Liver (tissue), 9 donors: ENCODE results near the gene TRPM2. TPM values are rescaled to one million over a fixed set of nuclear protein-coding genes. Genes with fewer than 3 reads are reported as not detected.

Experiments
- DNase-seq: peaks from one replicate; pipeline ENCODE4 v3.0.0-alpha.2; 2017; ENCODE audit warnings: low spot score
- H3K27ac ChIP-seq, 2 donors: one replicate each; pipeline ENCODE4 v1.7.0; 2013; ENCODE audit warnings: inconsistent platforms in 2 of 2, low read length in 2 of 2, control low read depth in 1 of 2, low read depth in 1 of 2, mild to moderate bottlenecking in 1 of 2
- H3K27me3 ChIP-seq, 4 donors: one replicate each; pipeline versions ENCODE4 v1.6.1 to v1.7.0; 2013; ENCODE audit warnings: low read length in 3 of 4, inconsistent platforms in 1 of 4, mild to moderate bottlenecking in 1 of 4, moderate library complexity in 1 of 4; ENCODE audit not compliant: control insufficient read depth in 4 of 4, insufficient read depth in 4 of 4
- H3K36me3 ChIP-seq, 4 donors: one replicate each; pipeline versions ENCODE4 v1.6.1 to v1.7.0; 2013; ENCODE audit warnings: low read length in 3 of 4, mild to moderate bottlenecking in 3 of 4, low read depth in 1 of 4, moderate library complexity in 1 of 4; ENCODE audit not compliant: control insufficient read depth in 4 of 4, insufficient read depth in 3 of 4
- H3K4me1 ChIP-seq, 4 donors: one replicate each; pipeline versions ENCODE4 v1.6.1 to v1.7.0; 2013; ENCODE audit warnings: low read length in 3 of 4, mild to moderate bottlenecking in 3 of 4, moderate library complexity in 1 of 4; ENCODE audit not compliant: control insufficient read depth in 4 of 4, insufficient read depth in 4 of 4
- H3K4me3 ChIP-seq, 3 donors: one replicate each; pipeline versions ENCODE4 v1.6.1 to v1.7.0; 2013; ENCODE audit warnings: low read length in 3 of 3, control low read depth in 1 of 3, low read depth in 1 of 3, mild to moderate bottlenecking in 1 of 3
- H3K9ac ChIP-seq, 2 donors: one replicate each; pipeline ENCODE4 v1.7.0; 2013; ENCODE audit warnings: low read length in 2 of 2, mild to moderate bottlenecking in 2 of 2, moderate library complexity in 2 of 2, control low read depth in 1 of 2, low read depth in 1 of 2
- H3K9me3 ChIP-seq, 4 donors: one replicate each; pipeline versions ENCODE4 v1.6.1 to v1.7.0; 2013; ENCODE audit warnings: low read length in 3 of 4; ENCODE audit not compliant: control insufficient read depth in 4 of 4
- EGR1 ChIP-seq, 2 donors: IDR thresholded peaks; 2 replicates each; pipeline ENCODE4 v1.6.1; 2016 to 2018; ENCODE audit warnings: antibody characterized with exemption in 2 of 2, low read depth in 2 of 2
- FOXA1 ChIP-seq: IDR thresholded peaks from 2 replicates; pipeline ENCODE4 v1.6.1; 2016; ENCODE audit warnings: antibody characterized with exemption
- GABPA ChIP-seq, 2 donors: IDR thresholded peaks in 1 of 2; conservative IDR thresholded peaks in 1 of 2; 2 replicates each; pipeline ENCODE4 v1.6.1; 2016; ENCODE audit warnings: antibody characterized with exemption in 2 of 2, mild to moderate bottlenecking in 1 of 2, moderate library complexity in 1 of 2
- HNF4G ChIP-seq: IDR thresholded peaks from 2 replicates; pipeline ENCODE4 v1.6.1; 2016; ENCODE audit warnings: antibody characterized with exemption
- JUND ChIP-seq, 2 donors: IDR thresholded peaks; 2 replicates each; pipeline ENCODE4 v1.6.1; 2016; ENCODE audit warnings: antibody characterized with exemption in 2 of 2
- NR2F2 ChIP-seq: IDR thresholded peaks from 2 replicates; pipeline ENCODE4 v1.6.1; 2016; ENCODE audit warnings: antibody characterized with exemption
- RAD21 ChIP-seq, 2 donors: IDR thresholded peaks; 2 replicates each; pipeline ENCODE4 v1.6.1; 2016; ENCODE audit warnings: antibody characterized with exemption in 2 of 2, mild to moderate bottlenecking in 2 of 2
- RXRA ChIP-seq, 2 donors: IDR thresholded peaks; 2 replicates each; pipeline ENCODE4 v1.6.1; 2017 to 2018; ENCODE audit warnings: antibody characterized with exemption in 2 of 2, mild to moderate bottlenecking in 1 of 2
- SP1 ChIP-seq: IDR thresholded peaks from 2 replicates; pipeline ENCODE4 v1.6.1; 2018; ENCODE audit warnings: antibody characterized with exemption, mild to moderate bottlenecking
- TAF1 ChIP-seq: conservative IDR thresholded peaks from 2 replicates; pipeline ENCODE4 v1.6.1; 2016; ENCODE audit warnings: antibody characterized with exemption, mild to moderate bottlenecking
- YY1 ChIP-seq: IDR thresholded peaks from 2 replicates; pipeline ENCODE4 v1.6.1; 2016; ENCODE audit warnings: antibody characterized with exemption, mild to moderate bottlenecking
- WGBS: extraction: QIAGEN DNeasy Blood & Tissue Kit; methylation state at CpG from one replicate; pipeline ENCODE4 v1.1.7; 2013; 5-methylcytosine and 5-hydroxymethylcytosine counted together
- polyA plus RNA-seq, 2 donors: library from polyadenylated mRNA; stranded (reverse) in 1 of 2; unstranded in 1 of 2; fragments of 200-250 nt in 1 of 2; fragments of >200 nt in 1 of 2; fragmentation: Nextera tagmentation in 1 of 2; extraction: Ambion mirVana in 1 of 2; gene quantifications; one replicate each; pipeline versions ENCODE4 v1.2.1 to v1.2.3, GENCODE V29; 2013 to 2015
- total RNA-seq, 2 donors: library from RNA; depleted of rRNA; stranded (reverse); fragments of >200 nt; gene quantifications; one replicate each; pipeline ENCODE4 v1.2.3, GENCODE V29; 2014
- TF ChIP-seq, protein P1 (sequence below): IDR thresholded peaks from 2 replicates; pipeline ENCODE4 v1.6.1; 2016; ENCODE audit warnings: antibody characterized with exemption
- TF ChIP-seq, protein P2 (sequence below): IDR thresholded peaks from 2 replicates; pipeline ENCODE4 v1.6.1; 2016; ENCODE audit warnings: antibody characterized with exemption, mild to moderate bottlenecking
- TF ChIP-seq, protein P3 (sequence below): IDR thresholded peaks from 2 replicates; pipeline ENCODE4 v1.6.1; 2016; ENCODE audit warnings: antibody characterized with exemption
- TF ChIP-seq, protein P4 (sequence below): IDR thresholded peaks from 2 replicates; pipeline ENCODE4 v1.6.1; 2016; ENCODE audit warnings: antibody characterized with exemption
- donor health status: healthy.
- donor health status: healthy.
- donor health status: healthy.
- donor health status: healthy.
- donor health status: healthy.

TRPM2 gene
- total and polyA plus RNA-seq, 4 donors, result 0.43 to 1.3 (median 0.63) TPM

DNA sequence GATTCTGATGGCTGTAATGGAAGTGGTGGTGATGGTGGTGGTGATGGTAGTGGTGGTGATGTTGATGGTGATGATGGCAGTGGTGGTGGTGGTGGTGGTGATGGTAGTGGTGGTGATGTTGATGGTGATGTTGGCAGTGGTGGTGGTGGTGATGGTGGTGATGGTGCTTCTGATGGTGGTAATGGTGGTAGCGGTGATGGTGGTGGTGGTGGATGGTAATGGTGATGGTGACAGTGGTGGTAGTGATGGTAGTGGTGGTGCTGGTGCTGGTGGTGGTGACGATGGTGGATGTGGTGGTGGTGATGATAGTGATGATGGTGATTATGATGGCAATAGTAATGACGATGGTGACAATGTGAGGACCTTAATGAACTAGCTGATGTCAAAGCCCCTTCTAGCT, 66.3 kb downstream of the TRPM2 start:
- DNase-seq, result no peak
- no peaks in the 10 kb centered on the region for H3K4me1 ChIP-seq
- TF ChIP-seq, protein P1, sequence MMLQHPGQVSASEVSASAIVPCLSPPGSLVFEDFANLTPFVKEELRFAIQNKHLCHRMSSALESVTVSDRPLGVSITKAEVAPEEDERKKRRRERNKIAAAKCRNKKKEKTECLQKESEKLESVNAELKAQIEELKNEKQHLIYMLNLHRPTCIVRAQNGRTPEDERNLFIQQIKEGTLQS, result no peak
- TF ChIP-seq RXRA (IDR thresholded peaks at IDR 0.05), result no peak
- TF ChIP-seq NR2F2, result no peak
- TF ChIP-seq, protein P2, sequence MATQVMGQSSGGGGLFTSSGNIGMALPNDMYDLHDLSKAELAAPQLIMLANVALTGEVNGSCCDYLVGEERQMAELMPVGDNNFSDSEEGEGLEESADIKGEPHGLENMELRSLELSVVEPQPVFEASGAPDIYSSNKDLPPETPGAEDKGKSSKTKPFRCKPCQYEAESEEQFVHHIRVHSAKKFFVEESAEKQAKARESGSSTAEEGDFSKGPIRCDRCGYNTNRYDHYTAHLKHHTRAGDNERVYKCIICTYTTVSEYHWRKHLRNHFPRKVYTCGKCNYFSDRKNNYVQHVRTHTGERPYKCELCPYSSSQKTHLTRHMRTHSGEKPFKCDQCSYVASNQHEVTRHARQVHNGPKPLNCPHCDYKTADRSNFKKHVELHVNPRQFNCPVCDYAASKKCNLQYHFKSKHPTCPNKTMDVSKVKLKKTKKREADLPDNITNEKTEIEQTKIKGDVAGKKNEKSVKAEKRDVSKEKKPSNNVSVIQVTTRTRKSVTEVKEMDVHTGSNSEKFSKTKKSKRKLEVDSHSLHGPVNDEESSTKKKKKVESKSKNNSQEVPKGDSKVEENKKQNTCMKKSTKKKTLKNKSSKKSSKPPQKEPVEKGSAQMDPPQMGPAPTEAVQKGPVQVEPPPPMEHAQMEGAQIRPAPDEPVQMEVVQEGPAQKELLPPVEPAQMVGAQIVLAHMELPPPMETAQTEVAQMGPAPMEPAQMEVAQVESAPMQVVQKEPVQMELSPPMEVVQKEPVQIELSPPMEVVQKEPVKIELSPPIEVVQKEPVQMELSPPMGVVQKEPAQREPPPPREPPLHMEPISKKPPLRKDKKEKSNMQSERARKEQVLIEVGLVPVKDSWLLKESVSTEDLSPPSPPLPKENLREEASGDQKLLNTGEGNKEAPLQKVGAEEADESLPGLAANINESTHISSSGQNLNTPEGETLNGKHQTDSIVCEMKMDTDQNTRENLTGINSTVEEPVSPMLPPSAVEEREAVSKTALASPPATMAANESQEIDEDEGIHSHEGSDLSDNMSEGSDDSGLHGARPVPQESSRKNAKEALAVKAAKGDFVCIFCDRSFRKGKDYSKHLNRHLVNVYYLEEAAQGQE, result no peak
- TF ChIP-seq, protein P3, sequence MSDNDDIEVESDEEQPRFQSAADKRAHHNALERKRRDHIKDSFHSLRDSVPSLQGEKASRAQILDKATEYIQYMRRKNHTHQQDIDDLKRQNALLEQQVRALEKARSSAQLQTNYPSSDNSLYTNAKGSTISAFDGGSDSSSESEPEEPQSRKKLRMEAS, result no peak
- TF ChIP-seq JUND (IDR thresholded peaks at IDR 0.05), result no peak
- TF ChIP-seq SP1, result no peak
- no peak for TF ChIP-seq EGR1 (IDR thresholded peaks at IDR 0.05; ENCODE audit: low read depth in 2 of 2)
- TF ChIP-seq TAF1, result no peak
- TF ChIP-seq RAD21 (IDR thresholded peaks at IDR 0.05), result no peak
- no peak for TF ChIP-seq YY1
- no peaks in the 10 kb centered on the region for H3K27me3 ChIP-seq
- no peaks in the 10 kb centered on the region for H3K9me3 ChIP-seq
- no peak overlapping the region for H3K27ac ChIP-seq
- WGBS, result 97% methylated on average over 3 of the region's 3 CpGs
- no peak overlapping the region for H3K4me3 ChIP-seq
- H3K9ac ChIP-seq, result no peak overlapping the region
- H3K36me3 ChIP-seq, result no peaks in the 10 kb centered on the region

DNA sequence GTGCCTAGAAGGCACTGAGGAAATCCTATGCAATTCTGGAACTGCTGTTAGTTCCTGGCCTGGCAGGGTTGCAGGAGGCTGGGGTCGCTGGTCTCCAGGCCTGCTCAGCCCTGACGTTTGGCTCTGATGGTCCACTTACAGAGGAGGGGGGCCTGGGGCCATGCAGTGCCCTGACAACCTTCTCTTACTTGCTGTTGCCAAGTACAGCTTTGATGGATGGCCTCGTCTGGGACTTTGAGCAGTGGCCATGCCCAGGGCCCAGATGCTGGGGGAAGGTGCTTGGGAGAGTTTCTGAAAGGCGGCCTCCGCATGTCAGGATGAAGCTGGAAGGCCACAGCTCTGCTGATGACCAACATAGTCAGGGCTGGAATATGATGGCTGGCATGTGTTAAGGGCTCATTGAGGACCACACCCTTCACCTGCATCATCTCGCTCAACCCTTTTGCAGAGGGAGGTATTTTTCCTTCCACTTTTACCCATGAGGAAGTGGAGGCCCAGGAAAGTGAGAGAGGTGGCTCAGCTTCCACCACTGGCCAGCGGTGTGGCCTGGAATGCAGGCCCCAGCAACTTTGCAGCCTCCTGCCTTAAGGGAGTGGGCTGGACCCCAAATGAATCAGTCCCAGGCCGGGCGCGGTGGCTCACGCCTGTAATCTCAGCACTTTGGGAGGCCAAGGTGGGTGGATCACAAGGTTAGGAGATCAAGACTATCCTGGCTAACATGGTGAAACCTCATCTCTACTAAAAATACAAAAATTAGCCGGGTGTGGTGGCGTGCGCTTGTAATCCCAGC, 67.2 kb downstream of the TRPM2 start:
- Histone ChIP-seq H3K27me3 (no peaks in the 10 kb centered on the region), H3K4me3 (no peak overlapping the region), H3K9ac (no peak overlapping the region), H3K9me3 (no peaks in the 10 kb centered on the region), H3K4me1 (no peaks in the 10 kb centered on the region), H3K27ac (no peak overlapping the region), H3K36me3 (no peaks in the 10 kb centered on the region)
- WGBS, result 84% methylated on average over 14 of the region's 14 CpGs
- TF ChIP-seq EGR1 (IDR thresholded peaks at IDR 0.05; ENCODE audit: low read depth in 2 of 2), result no peak
- no peak for TF ChIP-seq HNF4G
- no peak for TF ChIP-seq RAD21 (IDR thresholded peaks at IDR 0.05)
- TF ChIP-seq, protein P3, result no peak
- no peak for TF ChIP-seq RXRA (IDR thresholded peaks at IDR 0.05)
- no peak for TF ChIP-seq YY1
- no peak for TF ChIP-seq SP1
- TF ChIP-seq, protein P2, result no peak
- no peak for TF ChIP-seq GABPA (IDR thresholded peaks at IDR 0.05 in 1 of 2, conservative IDR thresholded peaks at IDR 0.05 in 1 of 2)
- TF ChIP-seq, protein P4, sequence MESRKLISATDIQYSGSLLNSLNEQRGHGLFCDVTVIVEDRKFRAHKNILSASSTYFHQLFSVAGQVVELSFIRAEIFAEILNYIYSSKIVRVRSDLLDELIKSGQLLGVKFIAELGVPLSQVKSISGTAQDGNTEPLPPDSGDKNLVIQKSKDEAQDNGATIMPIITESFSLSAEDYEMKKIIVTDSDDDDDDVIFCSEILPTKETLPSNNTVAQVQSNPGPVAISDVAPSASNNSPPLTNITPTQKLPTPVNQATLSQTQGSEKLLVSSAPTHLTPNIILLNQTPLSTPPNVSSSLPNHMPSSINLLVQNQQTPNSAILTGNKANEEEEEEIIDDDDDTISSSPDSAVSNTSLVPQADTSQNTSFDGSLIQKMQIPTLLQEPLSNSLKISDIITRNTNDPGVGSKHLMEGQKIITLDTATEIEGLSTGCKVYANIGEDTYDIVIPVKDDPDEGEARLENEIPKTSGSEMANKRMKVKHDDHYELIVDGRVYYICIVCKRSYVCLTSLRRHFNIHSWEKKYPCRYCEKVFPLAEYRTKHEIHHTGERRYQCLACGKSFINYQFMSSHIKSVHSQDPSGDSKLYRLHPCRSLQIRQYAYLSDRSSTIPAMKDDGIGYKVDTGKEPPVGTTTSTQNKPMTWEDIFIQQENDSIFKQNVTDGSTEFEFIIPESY, result no peak
- TF ChIP-seq FOXA1, result no peak
- TF ChIP-seq NR2F2, result no peak
- TF ChIP-seq JUND (IDR thresholded peaks at IDR 0.05), result no peak
- TF ChIP-seq, protein P1, result no peak
- DNase-seq, result no peak
